K562 (cell line): ENCODE results near the gene LRRK1.

Source experiments
- CEBPB ChIP-seq: fragments of 450-650 bp; IDR thresholded peaks from 2 replicates; pipeline ENCODE4 v1.6.1; 2016; ENCODE audit warnings: missing genetic modification characterization, missing compliant biosample characterization
- CHD2 ChIP-seq: IDR thresholded peaks from 2 replicates; pipeline ENCODE4 v1.6.1; 2011; ENCODE audit warnings: low read depth, low read length
- ELF1 ChIP-seq: fragments of 200-800 bp; sonication (Bioruptor generic); IDR thresholded peaks from 2 replicates; pipeline ENCODE4 v1.6.1; 2016; ENCODE audit warnings: missing genetic modification characterization, missing compliant biosample characterization
- NFE2L1 ChIP-seq: fragments of 450-650 bp; IDR thresholded peaks from 2 replicates; pipeline ENCODE4 v1.6.1; 2016; ENCODE audit warnings: missing genetic modification characterization, low read depth, mild to moderate bottlenecking, missing compliant biosample characterization, moderate library complexity, borderline replicate concordance
- NFRKB ChIP-seq: fragments of 450-650 bp; IDR thresholded peaks from 2 replicates; pipeline ENCODE4 v1.6.1; 2016; ENCODE audit warnings: low read depth
- POLR2A ChIP-seq: fragments of 450-650 bp; conservative IDR thresholded peaks from 2 replicates; pipeline ENCODE4 v1.6.1; 2016
- SRSF9 ChIP-seq: fragments of 200-400 bp; formaldehyde crosslinking; IDR thresholded peaks from 2 replicates; pipeline ENCODE4 v1.6.1; 2017; ENCODE audit warnings: low read depth, low read length, borderline replicate concordance
- TSC22D4 ChIP-seq: fragments of 450-650 bp; IDR thresholded peaks from 2 replicates; pipeline ENCODE4 v1.6.1; 2016; ENCODE audit warnings: missing genetic modification characterization, missing biosample characterization, control low read depth
- YY1 ChIP-seq, 3 experiments: IDR thresholded peaks; 2 replicates each; pipeline ENCODE4 v1.6.1; 2011; ENCODE audit warnings: low read length in 2 of 3, mild to moderate bottlenecking in 2 of 3, moderate library complexity in 2 of 3, borderline replicate concordance in 1 of 3, control low read depth in 1 of 3, low read depth in 1 of 3; ENCODE audit not compliant: insufficient read depth in 3 of 3, insufficient replicate concordance in 2 of 3, control insufficient read depth in 1 of 3, insufficient read length in 1 of 3; ENCODE audit errors: extremely low read depth in 1 of 3
- TF ChIP-seq, protein P1 (sequence below), 3 experiments: IDR thresholded peaks in 2 of 3; conservative IDR thresholded peaks in 1 of 3; 2 replicates each; pipeline ENCODE4 v1.5.1; 2011 to 2012; ENCODE audit warnings: low read length in 3 of 3, mild to moderate bottlenecking in 3 of 3, control low read depth in 2 of 3, improper control_type of control experiment in 1 of 3, inconsistent platforms in 1 of 3, low read depth in 1 of 3, mixed read lengths in 1 of 3, moderate library complexity in 1 of 3; ENCODE audit not compliant: insufficient read depth in 2 of 3

- TF ChIP-seq SRSF9 (no peak), POLR2A (no peak), YY1 (IDR thresholded peaks at IDR 0.05; ENCODE audit: borderline replicate concordance in 1 of 3, control insufficient read depth in 1 of 3, extremely low read depth in 1 of 3, insufficient read depth in 3 of 3, insufficient read length in 1 of 3, insufficient replicate concordance in 2 of 3, low read depth in 1 of 3, low read length in 2 of 3) (no peak), NFE2L1 (tag) (no peak), TSC22D4 (tag) (no peak), NFRKB (no peak), CHD2 (no peak), ELF1 (tag) (no peak), CEBPB (no peak)
- TF ChIP-seq, protein P1, sequence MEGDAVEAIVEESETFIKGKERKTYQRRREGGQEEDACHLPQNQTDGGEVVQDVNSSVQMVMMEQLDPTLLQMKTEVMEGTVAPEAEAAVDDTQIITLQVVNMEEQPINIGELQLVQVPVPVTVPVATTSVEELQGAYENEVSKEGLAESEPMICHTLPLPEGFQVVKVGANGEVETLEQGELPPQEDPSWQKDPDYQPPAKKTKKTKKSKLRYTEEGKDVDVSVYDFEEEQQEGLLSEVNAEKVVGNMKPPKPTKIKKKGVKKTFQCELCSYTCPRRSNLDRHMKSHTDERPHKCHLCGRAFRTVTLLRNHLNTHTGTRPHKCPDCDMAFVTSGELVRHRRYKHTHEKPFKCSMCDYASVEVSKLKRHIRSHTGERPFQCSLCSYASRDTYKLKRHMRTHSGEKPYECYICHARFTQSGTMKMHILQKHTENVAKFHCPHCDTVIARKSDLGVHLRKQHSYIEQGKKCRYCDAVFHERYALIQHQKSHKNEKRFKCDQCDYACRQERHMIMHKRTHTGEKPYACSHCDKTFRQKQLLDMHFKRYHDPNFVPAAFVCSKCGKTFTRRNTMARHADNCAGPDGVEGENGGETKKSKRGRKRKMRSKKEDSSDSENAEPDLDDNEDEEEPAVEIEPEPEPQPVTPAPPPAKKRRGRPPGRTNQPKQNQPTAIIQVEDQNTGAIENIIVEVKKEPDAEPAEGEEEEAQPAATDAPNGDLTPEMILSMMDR (IDR thresholded peaks at IDR 0.05 in 2 of 3, conservative IDR thresholded peaks at IDR 0.05 in 1 of 3; ENCODE audit: insufficient read depth in 2 of 3, low read depth in 1 of 3, low read length in 3 of 3), result no peak
Observed at GRCh38 chr15:101001056-101001455, 81.9 kb downstream of the LRRK1 start.
